ENCODE data around the gene MROH9.

DNA sequence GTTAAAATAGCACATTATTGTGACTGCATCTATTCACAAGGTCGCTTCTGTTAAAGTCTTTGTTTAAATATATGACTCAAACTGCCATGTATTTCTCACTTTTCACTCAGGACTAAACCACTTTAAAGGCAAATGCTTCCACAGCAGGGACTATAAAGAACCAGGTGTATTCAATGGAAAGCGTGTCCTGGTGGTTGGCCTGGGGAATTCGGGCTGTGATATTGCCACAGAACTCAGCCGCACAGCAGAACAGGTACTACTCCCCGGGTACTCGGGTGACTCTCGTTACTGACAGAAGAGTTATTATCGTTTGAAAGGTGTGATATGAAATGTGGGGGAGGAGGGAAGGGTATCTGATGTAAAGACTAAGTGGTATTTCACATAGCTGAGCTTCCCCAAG, 172.6 kb downstream of the MROH9 start:
- TF ChIP-seq, protein P1, sequence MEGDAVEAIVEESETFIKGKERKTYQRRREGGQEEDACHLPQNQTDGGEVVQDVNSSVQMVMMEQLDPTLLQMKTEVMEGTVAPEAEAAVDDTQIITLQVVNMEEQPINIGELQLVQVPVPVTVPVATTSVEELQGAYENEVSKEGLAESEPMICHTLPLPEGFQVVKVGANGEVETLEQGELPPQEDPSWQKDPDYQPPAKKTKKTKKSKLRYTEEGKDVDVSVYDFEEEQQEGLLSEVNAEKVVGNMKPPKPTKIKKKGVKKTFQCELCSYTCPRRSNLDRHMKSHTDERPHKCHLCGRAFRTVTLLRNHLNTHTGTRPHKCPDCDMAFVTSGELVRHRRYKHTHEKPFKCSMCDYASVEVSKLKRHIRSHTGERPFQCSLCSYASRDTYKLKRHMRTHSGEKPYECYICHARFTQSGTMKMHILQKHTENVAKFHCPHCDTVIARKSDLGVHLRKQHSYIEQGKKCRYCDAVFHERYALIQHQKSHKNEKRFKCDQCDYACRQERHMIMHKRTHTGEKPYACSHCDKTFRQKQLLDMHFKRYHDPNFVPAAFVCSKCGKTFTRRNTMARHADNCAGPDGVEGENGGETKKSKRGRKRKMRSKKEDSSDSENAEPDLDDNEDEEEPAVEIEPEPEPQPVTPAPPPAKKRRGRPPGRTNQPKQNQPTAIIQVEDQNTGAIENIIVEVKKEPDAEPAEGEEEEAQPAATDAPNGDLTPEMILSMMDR (IDR thresholded peaks at IDR 0.05 in 8 of 11, conservative IDR thresholded peaks at IDR 0.05 in 3 of 11), result no peak
- TF ChIP-seq POLR2A (IDR thresholded peaks at IDR 0.05), result no peak
- TF ChIP-seq POLR2AphosphoS5 (IDR thresholded peaks at IDR 0.05), result no peak
